Fibroblast of the aortic adventitia (primary cell): ENCODE measurements around the gene SNCB. TPM values are rescaled to one million over a fixed set of nuclear protein-coding genes. Genes with fewer than 3 reads are reported as not detected.

Experiments used
- DNase-seq: peaks from one replicate; pipeline ENCODE4 v3.0.0-alpha.2; 2010; ENCODE audit warnings: low read depth
- H3K4me3 ChIP-seq: 2 replicates; pipeline ENCODE4 v1.5.1; 2011; ENCODE audit warnings: low read depth, mild to moderate bottlenecking, control low read depth, low read length, moderate library complexity
- CTCF ChIP-seq: IDR thresholded peaks from 2 replicates; pipeline ENCODE4 v1.5.1; 2011; ENCODE audit warnings: mild to moderate bottlenecking, low read length, control low read depth, inconsistent platforms; ENCODE audit not compliant: insufficient read depth
- total RNA-seq: library from RNA; depleted of rRNA; stranded (reverse); fragments of >200 nt; gene quantifications from 2 replicates; pipeline ENCODE4 v1.2.3, GENCODE V29; 2012; ENCODE audit warnings: low replicate concordance

Gene SNCB
- total RNA-seq, 1 donor = not detected

- no peak for DNase-seq
- no peak for TF ChIP-seq CTCF
- H3K4me3 ChIP-seq = no peak overlapping the region
Observed at GRCh38 chr5:176644878-176645670, 14.7 kb upstream of the SNCB start.

- no peak for DNase-seq
- TF ChIP-seq CTCF = no peak
Observed at GRCh38 chr5:176644294-176644693, 14.0 kb upstream of the SNCB start.

GRCh38 chr5:176643491-176644219, 13.3 kb upstream of the SNCB start:
- DNase-seq = no peak
- TF ChIP-seq CTCF = no peak

More at GRCh38 chr5:176644294-176644693, 14.0 kb upstream of the SNCB start:
- no peak overlapping the region for H3K4me3 ChIP-seq

GRCh38 chr5:176642675-176643490, 12.5 kb upstream of the SNCB start:
- no peak overlapping the region for H3K4me3 ChIP-seq
- TF ChIP-seq CTCF = no peak
- DNase-seq = no peak

More at GRCh38 chr5:176643491-176644219, 13.3 kb upstream of the SNCB start:
- no peak overlapping the region for H3K4me3 ChIP-seq

- TF ChIP-seq CTCF = no peak
- H3K4me3 ChIP-seq = no peak overlapping the region
- no peak for DNase-seq
Observed at GRCh38 chr5:176640616-176641015, 10.3 kb upstream of the SNCB start.

GRCh38 chr5:176639981-176640380, 9.6 kb upstream of the SNCB start:
- peak; percentile 71 for DNase-seq
- TF ChIP-seq CTCF = no peak

More at GRCh38 chr5:176639981-176640380, 9.6 kb upstream of the SNCB start:
- no peak overlapping the region for H3K4me3 ChIP-seq
